DND-41 (cell line): Measurements from ENCODE around the gene PRKCZ.

Experiments
- ATAC-seq: fragments of 200-7000 bp; cut with Tn5 transposase; 3 replicates; pipeline ENCODE4 v1.9.1; 2021; ENCODE audit warnings: low read depth; ENCODE audit not compliant: insufficient read depth
- DNase-seq: peaks from one replicate; pipeline ENCODE4 v3.0.0-alpha.2; 2020
- H2AFZ ChIP-seq: 2 replicates; pipeline ENCODE4 v1.6.0; 2012; ENCODE audit warnings: low read depth, low read length
- H3K27ac ChIP-seq: 2 replicates; pipeline ENCODE4 v1.5.1; 2012; ENCODE audit warnings: low read length, inconsistent platforms
- H3K27me3 ChIP-seq: fragments of 200-600 bp; sonication (generic); 2 replicates; pipeline ENCODE4 v1.6.0; 2012; ENCODE audit warnings: low read length, mild to moderate bottlenecking, inconsistent platforms; ENCODE audit not compliant: insufficient read depth, poor library complexity
- H3K36me3 ChIP-seq: 2 replicates; pipeline ENCODE4 v1.5.1; 2012; ENCODE audit warnings: low read length, inconsistent platforms; ENCODE audit not compliant: insufficient read depth
- H3K4me1 ChIP-seq: 2 replicates; pipeline ENCODE4 v1.5.1; 2012; ENCODE audit warnings: mild to moderate bottlenecking, low read length; ENCODE audit not compliant: insufficient read depth
- H3K4me2 ChIP-seq: 2 replicates; pipeline ENCODE4 v1.6.0; 2012; ENCODE audit warnings: mild to moderate bottlenecking, moderate library complexity, low read length, inconsistent platforms; ENCODE audit not compliant: insufficient read depth
- H3K4me3 ChIP-seq, 2 experiments: fragments of 200-600 bp in 1 of 2; shearing (Covaris generic) in 1 of 2; 2 replicates each; pipeline ENCODE4 v1.5.1; 2012 to 2016; ENCODE audit warnings: inconsistent platforms in 2 of 2, low read length in 2 of 2, mild to moderate bottlenecking in 2 of 2, low read depth in 1 of 2, moderate library complexity in 1 of 2
- H3K79me2 ChIP-seq: 2 replicates; pipeline ENCODE4 v1.6.0; 2012; ENCODE audit warnings: low read length, inconsistent platforms; ENCODE audit not compliant: insufficient read depth
- H3K9ac ChIP-seq: 2 replicates; pipeline ENCODE4 v1.6.0; 2012; ENCODE audit warnings: low read depth, mild to moderate bottlenecking, inconsistent platforms, low read length, moderate library complexity
- H3K9me3 ChIP-seq: 2 replicates; pipeline ENCODE4 v1.5.1; 2012; ENCODE audit warnings: low read length, moderate library complexity, mild to moderate bottlenecking, inconsistent platforms; ENCODE audit not compliant: insufficient read depth, severe bottlenecking
- H4K20me1 ChIP-seq: 2 replicates; pipeline ENCODE4 v1.6.0; 2012; ENCODE audit warnings: low read length; ENCODE audit not compliant: insufficient read depth
- CTCF ChIP-seq: IDR thresholded peaks from 2 replicates; pipeline ENCODE4 v1.5.1; 2012; ENCODE audit warnings: borderline replicate concordance, low read length, moderate library complexity, mild to moderate bottlenecking; ENCODE audit not compliant: poor library complexity, severe bottlenecking; ENCODE audit errors: extremely low read depth
- EZH2 ChIP-seq: IDR thresholded peaks from 3 replicates; pipeline ENCODE4 v1.6.1; 2012; ENCODE audit warnings: borderline replicate concordance, low read depth, mild to moderate bottlenecking, moderate library complexity, low read length, inconsistent platforms; ENCODE audit not compliant: severe bottlenecking

Gene PRKCZ

GRCh38 chr1:2045468-2046173 lies 4.6 kb upstream of the PRKCZ start:
- Histone ChIP-seq H3K27me3 (peaks cover 6% of the 10 kb centered on the region), H3K79me2 (no peaks in the 10 kb centered on the region), H3K9ac (no peak overlapping the region), H4K20me1 (no peaks in the 10 kb centered on the region), H3K27ac (no peak overlapping the region), H3K36me3 (no peaks in the 10 kb centered on the region), H3K4me3 (no peak overlapping the region), H3K4me2 (no peak overlapping the region), H2AFZ (no peak overlapping the region), H3K9me3 (no peaks in the 10 kb centered on the region), H3K4me1 (no peaks in the 10 kb centered on the region)
- no peak for TF ChIP-seq CTCF
- no peak for TF ChIP-seq EZH2
- DNase-seq (no peak), ATAC-seq (no peak)

- Histone ChIP-seq H3K9me3 (no peaks in the 10 kb centered on the region), H3K36me3 (no peaks in the 10 kb centered on the region), H3K9ac (no peak overlapping the region), H3K4me1 (no peaks in the 10 kb centered on the region), H2AFZ (no peak overlapping the region), H3K4me3 (no peak overlapping the region), H3K27me3 (no peaks in the 10 kb centered on the region), H3K79me2 (no peaks in the 10 kb centered on the region), H3K27ac (no peak overlapping the region), H4K20me1 (no peaks in the 10 kb centered on the region), H3K4me2 (no peak overlapping the region)
- DNase-seq (peak; percentile 24), ATAC-seq (no peak; the same call in 2 of the 3 replicates)
- TF ChIP-seq CTCF (peak; percentile 54), EZH2 (no peak)
Observed at GRCh38 chr1:2046174-2046917, 3.9 kb upstream of the PRKCZ start.

DNA sequence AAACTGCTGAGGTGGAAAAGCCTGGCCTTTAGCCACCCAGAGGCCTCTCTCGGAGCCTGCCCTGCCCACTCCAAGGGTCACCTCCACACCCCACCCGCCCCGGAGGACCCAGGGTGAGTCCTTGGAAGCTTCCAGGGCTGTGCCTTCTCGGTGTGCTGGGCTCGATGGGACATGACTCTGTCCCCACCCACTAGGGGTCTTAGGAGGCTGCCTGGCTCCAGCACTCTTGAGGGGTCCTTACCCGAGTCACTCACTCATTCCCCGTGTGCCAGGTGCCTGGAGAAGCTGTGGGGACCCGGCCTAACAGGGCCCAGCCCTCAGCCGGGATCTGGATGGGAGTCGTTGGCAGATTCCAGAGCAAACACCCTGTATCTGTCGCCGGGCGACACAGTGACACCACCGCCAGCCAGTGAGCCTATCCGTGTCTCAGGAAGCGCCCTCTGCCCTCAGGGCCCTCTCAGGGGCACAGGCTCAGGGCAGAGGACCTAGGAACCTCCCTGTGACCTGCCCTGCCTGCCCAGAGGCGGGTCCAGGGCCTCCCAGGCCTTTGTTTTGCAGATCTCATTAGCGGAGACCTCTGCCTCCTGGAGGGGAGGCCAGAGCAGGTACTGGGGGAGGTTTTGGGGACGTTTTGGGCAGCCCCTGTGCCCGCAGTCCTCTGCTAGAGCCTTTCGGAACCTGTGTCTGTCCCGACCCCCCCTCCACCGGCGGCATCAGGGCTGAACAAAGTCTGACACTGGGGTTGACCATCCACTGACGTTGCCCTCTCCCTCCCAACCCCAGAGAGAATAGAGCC lies 3.1 kb upstream of the PRKCZ start:
- Histone ChIP-seq H3K4me3 (no peak overlapping the region), H3K27ac (no peak overlapping the region), H3K79me2 (no peaks in the 10 kb centered on the region), H3K9ac (no peak overlapping the region), H3K4me1 (no peaks in the 10 kb centered on the region), H4K20me1 (no peaks in the 10 kb centered on the region; the same call in 1 of the 2 replicates), H3K4me2 (no peak overlapping the region), H3K36me3 (no peaks in the 10 kb centered on the region), H3K9me3 (no peaks in the 10 kb centered on the region), H2AFZ (no peak overlapping the region), H3K27me3 (no peaks in the 10 kb centered on the region)
- no peak for DNase-seq
- TF ChIP-seq EZH2 (no peak), CTCF (no peak)
- ATAC-seq = no peak
